Ovary (tissue), 3 donors: ENCODE measurements around the gene MS4A4E.

Source experiments
- EP300 ChIP-seq: sonication (generic); formaldehyde crosslinking; IDR thresholded peaks from one replicate; pipeline ENCODE4 v1.6.1; 2017; ENCODE audit warnings: antibody characterized with exemption
- POLR2A ChIP-seq: fragments of 450-650 bp; IDR thresholded peaks from one replicate; pipeline ENCODE4 v1.6.1; 2017; ENCODE audit warnings: antibody characterized with exemption, mild to moderate bottlenecking, moderate library complexity
- TF ChIP-seq, protein P1 (sequence below), 3 donors: fragments of 450-650 bp in 2 of 3; fragments of 200-600 bp in 1 of 3; IDR thresholded peaks; one replicate each; pipeline versions ENCODE4 v1.5.1 to v1.8.0; 2016 to 2022; ENCODE audit warnings: antibody characterized with exemption in 3 of 3, mild to moderate bottlenecking in 1 of 3
- donor health status: DM: no; HTN: no; CAD: no.

DNA sequence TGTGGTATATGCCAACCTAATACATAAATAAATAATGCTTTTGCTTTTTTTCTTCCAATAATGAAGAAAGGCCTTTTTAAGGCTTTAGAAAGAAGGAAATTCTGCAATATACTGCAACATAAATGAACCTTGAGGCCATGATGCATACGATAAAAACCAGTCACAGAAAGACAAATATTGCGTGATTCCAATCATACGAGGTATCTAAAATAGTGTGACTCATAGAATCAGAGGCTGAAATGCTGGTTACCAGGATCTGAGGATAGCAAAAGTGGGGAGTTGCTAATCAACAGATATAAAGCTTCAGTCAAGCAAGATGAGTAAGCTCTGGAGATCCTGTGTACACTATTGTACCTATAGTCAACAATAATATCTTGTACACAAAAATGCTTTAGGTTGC lies 84.3 kb downstream of the MS4A4E start:
- TF ChIP-seq, protein P1, sequence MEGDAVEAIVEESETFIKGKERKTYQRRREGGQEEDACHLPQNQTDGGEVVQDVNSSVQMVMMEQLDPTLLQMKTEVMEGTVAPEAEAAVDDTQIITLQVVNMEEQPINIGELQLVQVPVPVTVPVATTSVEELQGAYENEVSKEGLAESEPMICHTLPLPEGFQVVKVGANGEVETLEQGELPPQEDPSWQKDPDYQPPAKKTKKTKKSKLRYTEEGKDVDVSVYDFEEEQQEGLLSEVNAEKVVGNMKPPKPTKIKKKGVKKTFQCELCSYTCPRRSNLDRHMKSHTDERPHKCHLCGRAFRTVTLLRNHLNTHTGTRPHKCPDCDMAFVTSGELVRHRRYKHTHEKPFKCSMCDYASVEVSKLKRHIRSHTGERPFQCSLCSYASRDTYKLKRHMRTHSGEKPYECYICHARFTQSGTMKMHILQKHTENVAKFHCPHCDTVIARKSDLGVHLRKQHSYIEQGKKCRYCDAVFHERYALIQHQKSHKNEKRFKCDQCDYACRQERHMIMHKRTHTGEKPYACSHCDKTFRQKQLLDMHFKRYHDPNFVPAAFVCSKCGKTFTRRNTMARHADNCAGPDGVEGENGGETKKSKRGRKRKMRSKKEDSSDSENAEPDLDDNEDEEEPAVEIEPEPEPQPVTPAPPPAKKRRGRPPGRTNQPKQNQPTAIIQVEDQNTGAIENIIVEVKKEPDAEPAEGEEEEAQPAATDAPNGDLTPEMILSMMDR (IDR thresholded peaks at IDR 0.05) = no peak
- TF ChIP-seq EP300 = no peak
- TF ChIP-seq POLR2A = no peak
